COLO668 (cell line): ENCODE results near the gene PTPRD.

Experiments used
- DNase-seq: peaks from one replicate; lab custom pipeline; 2025; ENCODE audit not compliant: unreplicated experiment; lab: John Stamatoyannopoulos, UW

The PTPRD gene

GRCh38 chr9:8760000-8760767 is 1852.6 kb downstream of the PTPRD start:
- DNase-seq: no peak

GRCh38 chr9:8757881-8758280 is 1854.9 kb downstream of the PTPRD start:
- no peak for DNase-seq

- no peak for DNase-seq
Measured at GRCh38 chr9:8754751-8755150, 1858.1 kb downstream of the PTPRD start.

- no peak for DNase-seq
Measured at GRCh38 chr9:8751406-8751930, 1861.3 kb downstream of the PTPRD start.

GRCh38 chr9:8750639-8751051 is 1862.2 kb downstream of the PTPRD start:
- DNase-seq: no peak

GRCh38 chr9:8745347-8745746 is 1867.5 kb downstream of the PTPRD start:
- no peak for DNase-seq

- DNase-seq: no peak
Measured at GRCh38 chr9:8738945-8739344, 1873.9 kb downstream of the PTPRD start.

- DNase-seq: no peak
Measured at GRCh38 chr9:8736805-8737204, 1876.0 kb downstream of the PTPRD start.

GRCh38 chr9:8734760-8735159 is 1878.0 kb downstream of the PTPRD start:
- no peak for DNase-seq

- DNase-seq: no peak
Measured at GRCh38 chr9:8733131-8733954, 1879.5 kb downstream of the PTPRD start.

GRCh38 chr9:8732367-8733075 is 1880.3 kb downstream of the PTPRD start:
- DNase-seq: no peak

GRCh38 chr9:8730618-8731017 is 1882.2 kb downstream of the PTPRD start:
- DNase-seq: no peak

- DNase-seq: no peak
Measured at GRCh38 chr9:8728910-8729309, 1883.9 kb downstream of the PTPRD start.

GRCh38 chr9:8727191-8727590 is 1885.6 kb downstream of the PTPRD start:
- DNase-seq: no peak

- DNase-seq: no peak
Measured at GRCh38 chr9:8726692-8727091, 1886.1 kb downstream of the PTPRD start.

- DNase-seq: no peak
Measured at GRCh38 chr9:8725635-8726034, 1887.2 kb downstream of the PTPRD start.

- no peak for DNase-seq
Measured at GRCh38 chr9:8724284-8725018, 1888.4 kb downstream of the PTPRD start.

- DNase-seq: no peak
Measured at GRCh38 chr9:8723195-8723594, 1889.6 kb downstream of the PTPRD start.

- DNase-seq: no peak
Measured at GRCh38 chr9:8719833-8720486, 1892.8 kb downstream of the PTPRD start.

- no peak for DNase-seq
Measured at GRCh38 chr9:8718121-8718725, 1894.6 kb downstream of the PTPRD start.
